Right cardiac atrium (tissue), 5 donors: ENCODE data around the gene TRPC4. TPM values are rescaled to one million over a fixed set of nuclear protein-coding genes. Genes with fewer than 3 reads are reported as not detected.
"Not testable (repeated sequence)": the region's sequence is repeated elsewhere in the genome, so short reads cannot be mapped to it uniquely, and the experiment has no call there.

Source experiments
- ATAC-seq, 2 donors: fragments of 200-7000 bp; cut with Tn5 transposase; one replicate each; pipeline versions ENCODE4 v1.8.0 to v1.9.1; 2020; ENCODE audit warnings: moderate library complexity in 2 of 2, mild to moderate bottlenecking in 1 of 2
- DNase-seq, 3 donors: peaks; one replicate each; pipeline ENCODE4 v3.0.0-alpha.2; 2020
- H3K27ac ChIP-seq: one replicate; pipeline ENCODE4 v1.5.1; 2013; ENCODE audit warnings: mild to moderate bottlenecking, low read length, control low read depth, moderate library complexity
- H3K27me3 ChIP-seq: one replicate; pipeline ENCODE4 v1.6.1; 2013; ENCODE audit not compliant: control insufficient read depth, insufficient read depth
- H3K4me1 ChIP-seq: one replicate; pipeline ENCODE4 v1.6.1; 2013; ENCODE audit warnings: low read length; ENCODE audit not compliant: control insufficient read depth, insufficient read depth
- H3K4me3 ChIP-seq: one replicate; pipeline ENCODE4 v1.5.1; 2013; ENCODE audit warnings: low read length, control low read depth
- H3K9me3 ChIP-seq: one replicate; pipeline ENCODE4 v1.6.1; 2013; ENCODE audit warnings: low read length; ENCODE audit not compliant: control insufficient read depth
- WGBS: extraction: QIAGEN DNeasy Blood & Tissue Kit; methylation state at CpG from one replicate; pipeline ENCODE4 v1.1.7; 2013; 5-methylcytosine and 5-hydroxymethylcytosine counted together
- intact Hi-C, 4 donors: fragments of 100-400 bp; cut with DNase I; formaldehyde crosslinking; loops; one replicate each; pipeline versions ENCODE4 v1.11.0 to v1.14.0; 2022 to 2023
- polyA plus RNA-seq: library from polyadenylated mRNA; stranded (reverse); fragments of 200-250 nt; gene quantifications from one replicate; pipeline ENCODE4 v1.2.3, GENCODE V29; 2013
- total RNA-seq, 4 donors: library from RNA; stranded (reverse); fragmentation: NEBNext Ultra II Directional; extraction: Animal tissue kit (Norgen Biotek cat#: 25700); gene quantifications; one replicate each; pipeline ENCODE4 v1.2.1, GENCODE V29; 2021
- donor health status: healthy with polysubstance abuse.
- donor health status: DM: no; HTN: yes; CAD: no.
- donor health status: DM: no; HTN: no; CAD: no.
- donor health status: DM: no; HTN: yes; CAD: no; lungs with severe emphysema.
- donor health status: DM: yes; HTN: yes; CAD: no.

Gene TRPC4
- total and polyA plus RNA-seq, 5 donors = 1.4 to 4.6 (median 4.3) TPM

DNA sequence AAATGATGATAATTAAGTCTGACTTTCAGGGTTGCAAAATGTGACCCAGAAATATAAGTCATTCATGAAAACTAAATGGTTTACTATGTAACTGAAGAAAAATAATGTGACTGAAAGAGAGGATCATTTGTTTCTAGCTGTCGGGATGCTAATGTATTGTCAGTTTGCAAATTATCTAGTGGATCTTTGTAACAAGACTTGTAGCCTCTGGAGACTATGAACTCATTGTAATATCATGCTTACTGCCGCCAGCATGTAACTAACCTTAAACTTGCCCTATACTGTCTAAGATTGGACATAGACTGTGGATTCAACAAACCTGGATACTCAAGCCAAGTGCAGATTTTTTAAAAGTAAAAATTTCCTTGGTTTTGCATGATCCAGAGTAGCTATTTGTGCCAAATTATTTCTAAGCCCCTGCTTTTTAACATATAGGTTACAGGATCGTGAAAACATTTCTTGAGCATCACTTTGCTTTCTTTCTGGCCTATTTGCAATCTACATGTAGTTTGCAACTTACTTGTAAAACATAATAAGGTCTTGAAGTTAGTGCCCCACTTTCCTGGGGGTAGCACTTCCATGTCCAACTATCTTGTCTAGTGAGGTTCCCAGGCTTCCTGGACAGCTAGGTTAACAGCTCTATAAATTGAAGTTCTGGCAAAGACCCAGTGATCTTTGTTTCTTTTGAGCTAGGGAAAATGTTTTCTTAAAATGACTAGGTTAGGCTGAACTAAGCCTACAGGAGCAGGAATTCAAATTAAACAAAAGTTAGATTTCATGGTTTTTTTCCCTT, 267.7 kb downstream of the TRPC4 start:
- DNase-seq (no peak), ATAC-seq (no peak)
- no peak overlapping the region for H3K4me3 ChIP-seq
- peaks cover 1% of the 10 kb centered on the region for H3K4me1 ChIP-seq
- no peaks in the 10 kb centered on the region for H3K9me3 ChIP-seq
- no peaks in the 10 kb centered on the region for H3K27me3 ChIP-seq
- H3K27ac ChIP-seq = no peak overlapping the region
- WGBS = 65% methylated on average over 3 of the region's 3 CpGs
- intact Hi-C loops = loop anchor here (2.0 to 10.0 kb wide), 4 partner anchors 493 to 527 kb away; partner anchors contain the start of gene CSNK1A1L (in 2 of the 4)

DNA sequence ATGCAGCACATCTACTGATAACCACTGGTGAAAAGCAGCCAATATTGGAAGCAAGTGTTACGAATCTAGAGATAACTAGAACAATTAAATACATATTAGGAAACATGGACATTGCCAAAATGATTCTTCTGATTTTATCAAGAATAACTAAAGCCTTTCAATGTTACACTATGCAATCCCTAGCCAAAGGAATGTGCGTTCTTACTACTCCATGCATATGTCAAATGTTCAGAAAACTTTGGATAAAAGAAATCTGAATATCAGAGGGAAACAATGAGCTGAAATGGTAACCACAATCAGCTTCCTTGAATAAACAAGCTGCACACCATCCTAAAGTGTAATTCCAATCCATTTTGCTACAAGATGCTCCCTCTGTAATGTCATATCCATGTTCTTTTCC, 270.1 kb downstream of the TRPC4 start:
- 32% methylated on average over 2 of the region's 2 CpGs for WGBS
- Histone ChIP-seq H3K4me3 (no peak overlapping the region), H3K4me1 (peaks cover 1% of the 10 kb centered on the region), H3K27me3 (no peaks in the 10 kb centered on the region), H3K9me3 (no peaks in the 10 kb centered on the region), H3K27ac (no peak overlapping the region)
- intact Hi-C loops = no loop called here
- no peak for DNase-seq
- no peak for ATAC-seq

DNA sequence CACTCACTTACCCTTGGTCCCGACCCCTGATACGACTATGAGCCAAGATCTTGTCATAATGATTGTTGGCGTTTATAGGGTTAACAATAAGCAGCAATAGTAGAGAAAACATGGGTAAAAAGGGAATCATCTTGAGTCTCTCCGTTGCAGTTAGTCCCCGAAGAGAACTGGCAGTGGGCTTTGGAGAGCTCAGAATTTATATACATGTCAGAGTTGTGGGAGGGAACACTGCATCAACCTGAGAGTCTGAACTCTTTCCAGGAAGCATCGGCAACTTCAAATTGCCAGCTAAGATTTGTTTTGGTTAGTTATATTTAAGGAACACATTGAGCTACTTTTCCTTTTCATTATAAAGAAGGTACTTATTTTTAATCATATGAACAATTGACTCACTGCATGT, 271.0 kb downstream of the TRPC4 start, which contains the start of gene POSTN:
TSS of gene POSTN (minus strand) at position 172 of the 400 bp plus-strand sequence. CDS start at position 130, 42 bp downstream.
- H3K9me3 ChIP-seq = no peaks in the 10 kb centered on the region
- peaks cover 1% of the 10 kb centered on the region for H3K4me1 ChIP-seq
- 26% methylated on average over 6 of the region's 6 CpGs for WGBS
- no peak within 1 kb of the TSS for H3K27ac ChIP-seq
- no peaks in the 10 kb centered on the region for H3K27me3 ChIP-seq
- DNase-seq (no peak), ATAC-seq (peak; percentile 57 to 60)
- intact Hi-C loops = no loop called here
- peak within 1 kb of the TSS; percentile 48 for H3K4me3 ChIP-seq

DNA sequence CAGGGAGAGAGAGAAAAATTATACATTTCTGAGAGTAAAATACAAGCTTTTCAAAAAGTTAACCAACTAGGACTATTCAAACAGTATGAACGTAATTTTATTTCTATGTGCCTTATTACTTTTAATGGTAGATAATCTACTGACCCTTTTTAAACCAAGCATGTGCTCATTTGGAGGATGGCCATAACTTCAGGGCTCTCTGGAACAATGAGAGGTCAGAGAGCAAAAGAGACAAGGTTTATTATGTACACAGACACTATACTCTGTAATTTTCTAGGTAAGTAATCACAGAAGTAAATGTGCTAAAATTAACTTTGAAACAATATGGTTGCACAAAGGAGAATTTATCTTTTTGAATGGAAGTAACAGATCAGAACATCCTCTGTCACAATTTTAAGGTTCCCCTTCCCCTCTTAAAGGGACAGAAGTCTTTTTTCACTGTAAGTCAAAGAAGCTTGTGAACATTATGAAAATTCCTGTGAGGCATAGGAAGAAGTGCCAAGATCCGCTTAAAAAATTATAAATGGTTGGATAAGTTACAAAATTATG, 272.0 kb downstream of the TRPC4 start:
- Histone ChIP-seq H3K4me1 (peaks cover 1% of the 10 kb centered on the region), H3K27me3 (no peaks in the 10 kb centered on the region), H3K27ac (no peak overlapping the region), H3K4me3 (peak overlapping the region; percentile 48), H3K9me3 (no peaks in the 10 kb centered on the region)
- ATAC-seq (peak in 1 of 2 donors; percentile 56), DNase-seq (no peak)
- intact Hi-C loops = no loop called here
- 45% methylated on average over 2 of the region's 2 CpGs for WGBS

DNA sequence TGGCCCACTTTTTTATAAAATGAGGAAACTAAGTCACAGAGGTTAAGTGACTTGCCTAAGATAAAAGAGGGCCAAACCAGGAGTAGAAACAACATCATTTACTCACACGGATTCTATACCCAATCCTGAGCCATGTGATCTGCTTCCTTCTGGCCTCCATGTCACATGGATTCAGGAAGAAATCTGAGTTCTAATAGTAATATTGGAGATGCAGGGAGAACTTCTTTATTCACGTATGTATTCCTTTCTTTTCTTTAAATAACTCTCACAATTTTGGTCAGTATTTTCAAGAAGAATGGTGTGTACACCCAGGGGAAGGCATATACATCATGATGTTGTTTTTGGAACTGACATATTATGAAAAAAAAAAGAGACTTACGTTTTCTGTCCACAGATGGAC, 272.8 kb downstream of the TRPC4 start:
- intact Hi-C loops = no loop called here
- ATAC-seq = no peak
- H3K4me3 ChIP-seq = peak overlapping the region; percentile 48
- no peaks in the 10 kb centered on the region for H3K27me3 ChIP-seq
- H3K9me3 ChIP-seq = no peaks in the 10 kb centered on the region
- WGBS = 58% methylated on average over 3 of the region's 3 CpGs
- DNase-seq = no peak
- no peak overlapping the region for H3K27ac ChIP-seq
- peaks cover 1% of the 10 kb centered on the region for H3K4me1 ChIP-seq

DNA sequence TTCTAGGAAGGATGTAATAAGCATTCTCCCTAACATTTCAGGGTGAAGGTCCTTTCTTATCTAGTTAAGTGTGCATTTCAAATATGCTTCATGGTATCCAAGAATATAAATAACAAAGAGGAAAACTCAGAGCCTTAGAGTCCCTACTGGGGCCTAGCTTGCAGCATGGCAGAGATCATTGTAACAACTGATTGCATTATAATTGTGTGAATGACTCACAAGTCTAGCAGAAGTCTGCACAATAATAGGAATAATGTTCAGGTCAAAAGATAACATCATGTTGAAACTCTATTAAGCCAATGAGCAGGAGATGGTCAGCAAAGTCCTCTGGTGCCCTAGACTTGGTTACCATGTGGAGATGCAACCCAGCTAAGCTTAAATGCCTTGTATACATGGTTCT, 274.4 kb downstream of the TRPC4 start:
- Histone ChIP-seq H3K4me3 (no peak overlapping the region), H3K9me3 (no peaks in the 10 kb centered on the region), H3K27ac (no peak overlapping the region), H3K4me1 (peaks cover 1% of the 10 kb centered on the region), H3K27me3 (no peaks in the 10 kb centered on the region)
- DNase-seq = no peak
- intact Hi-C loops = no loop called here
- peak in 1 of 2 donors; percentile 55 for ATAC-seq

DNA sequence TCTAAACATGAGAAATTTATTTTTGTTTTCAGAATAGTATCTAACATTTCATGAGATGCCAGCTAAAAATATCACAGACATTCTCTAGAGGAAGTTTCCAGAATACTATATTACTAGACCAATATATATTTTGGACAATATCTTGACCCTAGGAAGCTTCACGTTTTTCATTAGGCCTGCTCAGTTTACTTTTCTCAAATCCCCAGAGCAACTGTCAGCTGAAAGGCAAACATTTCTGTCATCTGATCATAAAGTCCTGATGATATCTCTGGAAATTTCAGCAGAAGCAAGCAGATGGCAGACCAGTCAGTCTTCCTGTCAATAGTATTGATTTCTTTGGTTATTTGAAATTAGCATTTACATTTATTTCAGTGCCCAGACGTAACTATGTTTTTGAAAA, 275.0 kb downstream of the TRPC4 start:
- H3K4me1 ChIP-seq = peaks cover 1% of the 10 kb centered on the region
- H3K27ac ChIP-seq = no peak overlapping the region
- ATAC-seq = no peak
- DNase-seq = no peak
- no peak overlapping the region for H3K4me3 ChIP-seq
- intact Hi-C loops = no loop called here
- whole genome bisulfite sequencing = 60% methylated on average over 2 of the region's 2 CpGs
- H3K9me3 ChIP-seq = no peaks in the 10 kb centered on the region
- no peaks in the 10 kb centered on the region for H3K27me3 ChIP-seq

DNA sequence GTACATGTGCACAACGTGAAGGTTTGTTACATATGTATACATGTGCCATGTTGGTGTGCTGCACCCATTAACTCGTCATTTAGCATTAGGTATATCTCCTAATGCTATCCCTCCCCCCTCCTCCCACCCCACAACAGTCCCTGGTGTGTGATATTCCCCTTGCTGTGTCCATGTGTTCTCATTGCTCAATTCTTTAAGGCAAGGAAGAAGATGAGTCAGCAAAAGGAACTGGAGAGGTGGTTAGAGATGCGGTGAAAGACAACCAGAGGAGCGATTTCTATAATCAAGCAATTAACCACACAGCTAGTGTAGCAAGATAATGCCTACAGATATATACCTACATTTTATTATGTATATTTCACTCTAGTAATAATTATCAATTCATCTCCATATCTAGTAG, 280.2 kb downstream of the TRPC4 start:
- H3K4me1 ChIP-seq, intact Hi-C loops, H3K9me3 ChIP-seq, ATAC-seq, H3K27ac ChIP-seq, DNase-seq, H3K27me3 ChIP-seq, H3K4me3 ChIP-seq: not testable (repeated sequence)
- 88% methylated on average over 4 of the region's 4 CpGs for WGBS

DNA sequence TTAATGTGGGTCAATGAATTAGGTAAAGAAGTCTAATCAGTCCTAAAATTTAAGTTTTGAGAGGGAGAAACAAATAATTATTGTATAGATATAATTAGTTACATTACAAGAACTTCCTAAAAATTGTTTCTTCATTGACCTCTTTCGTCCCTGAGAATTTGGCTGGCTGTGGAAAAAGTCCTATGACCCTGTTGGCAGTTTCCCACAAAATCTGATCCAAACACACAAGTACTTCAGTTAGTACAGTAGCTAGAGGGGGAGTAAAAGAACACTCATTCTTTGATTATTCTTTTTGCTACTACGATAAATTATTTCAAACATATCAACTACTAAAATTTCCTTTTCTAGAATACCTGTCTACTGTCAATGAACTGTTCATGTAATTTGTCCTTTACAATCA, 282.3 kb downstream of the TRPC4 start:
- no peak for ATAC-seq
- intact Hi-C loops = no loop called here
- Histone ChIP-seq H3K9me3 (no peaks in the 10 kb centered on the region), H3K4me3 (no peak overlapping the region), H3K27me3 (no peaks in the 10 kb centered on the region), H3K4me1 (no peaks in the 10 kb centered on the region), H3K27ac (no peak overlapping the region)
- DNase-seq = no peak
- WGBS = 19% methylated on average over 2 of the region's 2 CpGs
